GM08714 (cell line): ENCODE measurements around the gene CLCNKA.

Experiments
- H3K4me3 ChIP-seq: fragments of 200-500 bp; sonication (Bioruptor generic); 2 replicates; pipeline ENCODE4 v1.5.1; 2014; ENCODE audit warnings: mild to moderate bottlenecking, low read length, inconsistent platforms
- ZNF274 ChIP-seq: IDR thresholded peaks from 2 replicates; pipeline ENCODE4 v1.6.1; 2012; ENCODE audit warnings: mild to moderate bottlenecking, low read depth, low read length

CLCNKA gene

DNA sequence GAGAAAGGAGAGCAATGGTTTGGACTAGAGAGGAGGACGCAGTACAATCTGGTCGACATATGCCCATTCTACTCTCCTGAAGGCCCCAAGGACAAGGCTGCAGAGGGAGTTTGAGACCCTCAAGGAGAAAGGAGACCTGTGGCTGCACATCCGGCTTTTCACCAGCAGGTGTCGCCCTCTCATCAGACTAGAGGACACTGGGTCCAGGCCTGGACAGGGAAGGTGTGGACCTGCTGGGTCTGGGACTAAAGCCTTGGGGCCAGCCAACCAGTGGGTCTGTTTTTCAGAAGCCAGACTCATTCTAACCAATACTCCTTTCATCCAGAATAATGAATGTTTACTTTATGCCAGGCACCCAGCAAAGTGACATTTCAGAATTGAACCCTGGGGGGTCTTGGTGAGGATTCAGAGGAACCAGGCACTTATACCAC lies 12.8 kb upstream of the CLCNKA start:
- no peak for TF ChIP-seq ZNF274

DNA sequence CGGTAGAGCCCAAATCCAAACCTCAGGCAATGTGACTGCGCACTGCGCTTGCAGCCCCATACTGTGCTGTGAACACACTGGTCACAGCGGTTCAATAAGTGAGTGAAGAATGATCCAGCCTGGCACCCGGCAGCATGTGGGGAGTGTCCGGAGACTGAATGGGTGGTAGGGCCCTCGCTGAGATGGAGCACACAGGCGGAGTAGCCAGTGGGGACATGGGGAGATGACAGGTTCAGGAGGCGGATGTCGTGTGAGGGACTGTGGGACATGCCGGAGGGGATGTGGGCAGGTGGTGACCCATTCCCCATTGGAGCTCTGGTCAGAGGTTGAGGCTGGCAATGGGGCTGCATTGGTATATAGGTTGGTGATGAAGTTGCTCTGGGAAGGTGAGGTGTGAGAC lies 12.2 kb upstream of the CLCNKA start:
- H3K4me3 ChIP-seq, result no peak overlapping the region
- TF ChIP-seq ZNF274, result no peak

More for the DNA sequence above, 12.8 kb upstream of the CLCNKA start:
- no peak overlapping the region for H3K4me3 ChIP-seq

DNA sequence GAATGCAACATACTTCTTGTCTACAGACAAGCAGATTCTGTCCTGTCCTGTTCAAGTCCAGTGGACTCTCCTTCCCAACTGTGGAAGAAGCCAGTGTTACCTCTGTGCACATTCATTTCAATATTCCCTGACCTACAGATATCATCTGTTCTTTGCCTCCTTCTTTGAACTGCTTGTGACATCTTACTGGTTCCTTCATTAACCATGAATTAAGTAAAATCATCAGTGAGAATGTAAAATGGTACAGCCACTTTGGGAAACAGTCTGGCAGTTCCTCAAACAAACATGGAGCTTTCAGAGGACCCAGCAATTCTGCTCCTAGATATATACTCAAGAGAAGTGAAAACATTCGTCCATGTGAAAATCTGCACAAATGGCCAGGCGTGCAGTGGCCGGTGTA lies 11.0 kb upstream of the CLCNKA start:
- H3K4me3 ChIP-seq, result no peak overlapping the region
- TF ChIP-seq ZNF274, result no peak

DNA sequence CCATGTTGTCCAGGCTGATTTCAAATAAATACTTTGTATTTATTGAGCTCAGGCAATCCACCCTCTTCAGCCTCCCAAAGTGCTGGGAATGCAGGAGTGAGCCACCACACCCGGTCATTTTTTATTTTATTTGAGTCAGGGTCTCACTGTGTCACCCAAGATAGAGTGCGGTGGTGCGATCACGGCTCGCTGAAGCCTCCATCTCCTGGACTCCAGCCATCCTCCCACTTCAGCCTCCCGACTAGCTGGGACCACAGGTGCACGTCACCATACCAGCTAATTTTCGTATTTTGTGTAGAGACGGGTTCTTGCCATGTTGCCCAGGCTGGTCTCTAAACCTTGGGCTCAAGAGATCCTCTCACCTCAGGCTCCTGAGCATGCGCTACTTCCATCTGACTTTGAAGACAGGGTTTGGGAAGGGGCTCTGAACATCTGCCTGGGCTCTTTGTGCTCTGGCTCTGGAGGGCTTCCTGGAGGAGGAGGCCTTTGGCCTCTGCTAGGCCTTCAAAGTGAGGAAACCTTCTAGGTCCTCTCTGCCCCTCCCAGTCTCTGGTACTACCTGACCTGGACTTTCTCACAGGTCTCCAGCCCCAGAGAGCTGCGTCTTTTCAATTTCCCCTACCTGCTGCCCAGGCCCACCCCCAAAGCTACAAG lies 9.8 kb upstream of the CLCNKA start:
- TF ChIP-seq ZNF274, result no peak
- no peak overlapping the region; the same call in 1 of the 2 replicates for H3K4me3 ChIP-seq

DNA sequence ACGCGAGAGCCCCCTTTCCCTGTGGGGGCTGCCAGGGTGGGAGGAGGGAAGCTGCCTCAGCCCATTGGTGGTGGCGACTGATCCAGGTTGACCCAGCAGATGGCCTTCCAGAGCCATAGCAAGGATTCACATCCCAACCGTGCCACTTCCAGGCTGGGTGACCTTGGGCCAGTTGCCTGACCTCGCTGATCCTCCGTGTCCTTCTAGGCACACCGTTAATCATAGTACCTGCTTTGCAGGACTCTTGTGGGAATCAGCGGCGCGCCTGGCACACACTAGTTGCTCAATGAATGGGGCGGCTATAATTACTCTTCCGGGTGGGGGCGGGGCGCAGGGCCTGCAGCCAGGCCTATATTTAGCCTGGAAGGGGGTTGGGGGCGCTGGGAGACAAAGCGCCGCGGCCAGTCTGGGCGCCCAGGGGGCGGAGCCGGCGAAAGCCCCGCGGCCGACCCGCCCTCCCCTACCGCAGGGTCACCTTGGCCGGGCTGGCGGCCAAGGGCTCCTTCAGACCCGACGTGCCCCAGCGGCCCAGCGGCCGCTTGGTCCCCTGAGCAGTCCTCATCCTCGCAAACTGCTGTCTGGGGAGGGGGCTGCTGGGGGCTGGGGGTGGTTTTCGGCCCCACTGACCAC lies 9.1 kb upstream of the CLCNKA start:
- no peak for TF ChIP-seq ZNF274
- peak overlapping the region; percentile 0; the same call in 1 of the 2 replicates for H3K4me3 ChIP-seq

DNA sequence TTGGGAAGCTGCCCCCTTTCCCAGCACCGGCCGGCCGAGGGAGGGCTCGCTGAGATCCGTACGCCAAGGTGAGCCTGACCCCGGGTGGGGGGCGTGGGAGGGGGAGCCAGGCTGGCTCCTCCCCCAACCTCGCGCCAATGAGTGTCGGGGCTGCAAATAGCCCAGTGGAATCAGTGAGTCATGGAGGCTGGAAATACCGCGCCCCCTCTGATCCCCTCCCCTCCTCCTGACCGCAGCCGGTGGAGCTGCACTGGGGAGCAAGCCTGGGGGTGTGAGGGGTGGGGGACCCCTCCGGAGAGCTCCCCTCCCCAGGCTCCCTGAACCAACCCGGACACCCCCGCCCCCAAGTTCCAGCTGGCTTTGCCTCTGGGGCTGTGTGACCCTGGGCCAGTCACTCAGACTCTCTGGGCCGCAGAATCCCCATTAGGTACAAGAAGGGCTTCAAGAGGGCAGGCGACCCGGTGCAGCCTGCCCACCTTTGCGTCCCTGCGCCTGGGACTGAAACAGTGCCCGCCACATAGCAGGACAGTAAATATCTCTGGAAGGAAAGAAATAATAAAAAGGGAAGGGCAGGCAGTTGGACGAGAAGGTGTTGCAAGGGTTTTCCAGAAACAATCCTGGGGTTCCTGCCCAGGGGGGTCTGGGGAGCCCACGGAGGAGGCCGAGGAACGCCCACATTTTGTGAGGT lies 8.5 kb upstream of the CLCNKA start:
- no peak for TF ChIP-seq ZNF274
- peak overlapping the region; percentile 0; the same call in 1 of the 2 replicates for H3K4me3 ChIP-seq

DNA sequence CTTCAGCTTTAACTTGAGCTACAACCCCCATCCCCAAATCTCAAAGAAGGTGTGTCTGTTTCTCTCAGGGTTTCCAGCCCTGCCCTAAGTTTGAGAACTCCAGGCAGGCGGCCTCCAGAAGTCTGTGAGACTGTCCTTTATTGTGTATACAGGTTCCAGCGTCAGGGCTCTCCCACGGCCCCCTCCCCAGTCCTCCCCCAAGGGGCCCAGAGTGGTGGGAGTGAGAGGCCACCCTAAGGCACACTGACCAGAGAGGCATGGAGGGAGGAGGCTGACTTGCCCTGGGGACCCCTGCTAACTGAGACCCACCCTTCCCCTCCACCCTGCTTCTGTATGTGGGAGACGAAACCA lies 8.0 kb upstream of the CLCNKA start:
- H3K4me3 ChIP-seq, result no peak overlapping the region
- TF ChIP-seq ZNF274, result no peak

DNA sequence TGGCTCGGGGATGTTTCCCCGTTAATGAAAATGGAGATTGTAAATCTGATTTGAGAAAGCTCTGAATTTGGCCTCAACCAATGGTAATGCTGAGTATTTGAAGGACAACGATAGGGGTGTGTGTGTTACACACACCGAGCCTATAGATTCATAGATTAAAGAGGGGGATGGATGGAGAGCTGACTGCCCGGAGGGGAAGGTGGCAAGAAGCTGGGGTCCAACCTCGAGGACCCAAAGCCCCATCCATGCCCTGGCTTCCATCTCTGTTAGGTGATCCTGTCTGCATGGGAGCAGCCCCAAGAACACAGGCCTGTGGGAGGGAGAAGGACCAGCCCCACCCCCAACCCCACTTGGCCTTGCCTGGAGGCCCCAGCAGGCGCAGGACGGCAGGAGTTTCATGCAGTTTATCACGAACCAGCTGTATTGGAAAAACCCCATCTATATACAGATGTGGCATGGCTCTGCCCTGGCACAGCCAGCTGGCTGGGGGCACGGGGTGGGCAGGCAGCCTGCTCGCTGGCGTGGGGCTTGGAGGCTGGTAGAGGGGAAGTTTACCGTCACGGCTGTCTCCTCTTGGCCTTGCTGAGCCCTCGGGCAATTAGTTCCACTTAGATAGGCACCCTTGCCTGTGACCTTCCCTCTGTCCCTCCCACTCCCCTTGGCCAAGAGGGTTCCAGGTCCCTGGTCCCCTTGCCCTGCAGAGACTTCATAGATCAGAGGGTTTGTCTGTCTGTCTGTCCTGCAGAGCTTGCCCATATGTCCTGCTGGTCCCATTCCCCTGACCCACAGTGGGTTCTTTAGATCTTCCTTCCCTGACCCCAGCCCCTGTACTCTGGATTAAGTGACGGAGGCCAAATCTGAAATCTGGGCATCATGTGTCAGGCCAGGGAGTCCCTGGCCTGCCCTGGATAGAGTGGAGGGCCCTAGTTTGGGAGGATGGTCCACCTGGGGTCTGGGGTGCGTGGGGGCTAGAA lies 7.0 kb upstream of the CLCNKA start:
- H3K4me3 ChIP-seq, result no peak overlapping the region
- TF ChIP-seq ZNF274, result no peak

DNA sequence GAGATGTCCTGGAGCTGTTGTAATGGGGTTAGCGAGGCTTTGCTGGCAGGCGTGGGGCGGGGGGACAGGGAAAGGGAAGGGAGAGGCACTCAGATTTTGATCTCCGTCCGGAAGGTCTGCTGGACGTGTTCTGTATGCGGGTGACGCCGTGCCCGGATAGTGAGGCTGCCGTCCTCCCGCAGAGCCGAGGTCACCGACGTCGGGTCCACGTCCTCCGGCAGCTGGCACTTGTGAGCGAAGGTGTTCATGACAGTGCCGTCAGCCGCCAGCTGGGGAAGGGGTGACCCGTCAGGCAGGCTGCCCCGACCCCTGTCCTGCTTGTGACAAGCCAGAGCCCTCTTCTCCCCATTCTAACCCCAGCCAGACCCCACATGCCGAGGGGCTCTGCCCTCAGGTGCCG lies 6.3 kb upstream of the CLCNKA start:
- no peak for TF ChIP-seq ZNF274
- no peak overlapping the region for H3K4me3 ChIP-seq

DNA sequence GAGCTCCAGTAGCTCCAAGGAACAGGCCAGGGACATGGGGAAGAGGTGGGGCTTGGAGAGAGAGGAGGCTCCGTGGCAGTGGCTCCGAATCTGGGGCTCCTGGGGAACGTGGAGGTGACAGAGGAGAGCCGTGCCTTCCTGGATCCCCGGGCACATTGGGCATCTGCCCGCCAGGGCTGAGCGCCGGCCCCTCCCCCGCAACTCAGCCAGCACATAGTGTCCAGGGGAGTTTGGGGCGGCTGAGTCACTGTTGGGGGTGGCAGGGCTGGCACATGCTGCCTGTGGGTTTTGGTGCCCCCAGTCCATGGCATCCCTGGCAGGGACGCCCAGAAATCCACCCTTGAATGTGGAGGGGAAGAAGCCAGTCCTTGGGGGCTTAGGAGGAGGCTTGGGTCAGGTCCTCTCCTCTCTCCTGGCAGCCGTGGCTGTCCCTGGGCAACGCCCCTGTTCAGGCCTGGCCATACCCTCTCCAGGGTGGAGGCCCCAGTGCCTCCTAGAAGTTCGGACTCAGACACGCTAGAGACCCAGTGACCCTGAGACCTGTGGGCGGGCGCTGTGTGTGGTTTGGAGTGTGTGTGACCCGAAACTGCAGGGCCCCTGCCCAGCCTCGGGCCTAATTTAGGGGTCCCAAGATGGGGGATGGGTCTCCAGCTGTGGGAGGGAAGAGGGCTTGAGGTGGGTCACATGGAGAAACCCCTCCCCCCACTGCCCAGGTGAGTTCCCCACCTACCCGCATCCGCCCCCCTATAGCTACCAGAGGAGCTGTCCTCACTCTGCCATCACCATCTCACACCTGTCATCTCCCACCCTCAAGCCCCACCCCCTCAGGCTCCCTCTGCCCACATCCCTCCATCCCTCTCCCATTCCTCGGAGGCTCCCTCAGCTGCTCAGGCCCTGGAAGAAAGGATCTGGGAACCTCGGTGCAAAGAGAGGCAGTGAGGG lies 5.6 kb upstream of the CLCNKA start:
- no peak overlapping the region for H3K4me3 ChIP-seq
- TF ChIP-seq ZNF274, result no peak

DNA sequence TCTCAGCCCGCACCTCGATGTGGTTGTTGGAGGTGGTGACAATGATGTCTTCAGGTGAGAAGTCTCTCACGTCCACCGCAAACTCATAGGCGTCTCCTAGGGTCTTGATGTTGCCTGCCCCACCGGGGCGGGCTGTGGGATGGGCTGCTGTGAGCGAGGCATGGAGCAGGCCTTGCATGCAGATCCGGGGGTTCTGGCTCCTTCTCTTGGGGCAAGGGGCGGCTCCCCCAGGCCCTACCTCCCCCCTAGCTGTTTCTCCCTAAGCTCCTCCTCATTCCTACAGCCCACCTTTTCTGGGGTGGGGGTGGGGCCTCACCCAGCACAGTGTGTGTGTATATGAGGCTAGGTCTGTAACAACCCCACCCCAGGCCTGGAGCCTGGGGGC lies 4.8 kb upstream of the CLCNKA start:
- no peak overlapping the region for H3K4me3 ChIP-seq
- TF ChIP-seq ZNF274, result no peak

DNA sequence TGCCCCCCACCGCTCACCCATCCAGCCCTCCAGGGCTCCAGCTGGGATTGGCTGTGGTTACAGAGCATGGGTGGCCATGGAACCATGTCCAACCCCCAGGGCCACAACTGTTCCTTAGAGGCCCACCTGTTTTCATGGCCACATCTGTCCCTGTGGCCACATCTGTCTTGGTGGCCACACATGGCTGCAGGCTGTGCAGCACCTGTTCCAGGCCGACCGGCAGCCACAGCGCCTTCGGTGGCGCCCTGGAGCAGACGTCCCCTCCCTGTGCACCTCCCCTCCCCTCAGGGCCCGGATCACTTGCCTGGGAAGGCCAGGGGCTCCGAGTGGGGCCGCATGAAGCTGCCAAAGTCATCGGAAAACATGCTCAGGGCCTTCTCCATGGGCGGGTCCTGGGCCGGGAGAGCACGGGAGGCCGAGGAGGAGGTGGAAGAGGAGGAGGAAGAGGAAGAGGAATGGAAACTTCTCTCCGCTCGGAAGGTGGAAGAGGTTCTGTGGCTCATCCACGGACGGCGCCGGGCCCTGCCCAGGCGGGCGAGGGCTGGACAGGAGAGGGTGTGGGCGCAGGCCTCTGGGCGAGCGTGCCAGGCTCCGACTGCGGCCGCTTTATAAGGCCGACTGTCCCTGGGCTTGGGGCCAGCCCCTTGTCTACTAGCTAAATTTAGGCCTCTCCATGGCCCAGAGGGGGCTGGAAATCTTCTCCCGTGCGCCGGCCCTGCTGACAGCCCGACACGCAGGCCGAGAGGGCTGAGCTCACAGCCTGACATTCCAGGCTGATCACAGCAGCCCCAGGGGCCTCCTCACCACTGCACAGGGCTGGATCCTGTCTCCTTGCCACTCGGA lies 4.2 kb upstream of the CLCNKA start, which contains the start of gene HSPB7:
TSS of gene HSPB7 (minus strand) at position 583 of the 843 bp plus-strand sequence. CDS start at position 503, 80 bp downstream.
- no peak within 1 kb of the TSS for H3K4me3 ChIP-seq
- no peak for TF ChIP-seq ZNF274
